GM19328 (cell line): Measurements from ENCODE around the gene SERINC5.

Experiments used
- ATAC-seq: cut with Tn5 transposase; IDR thresholded peaks from one replicate; pipeline ENCODE4 v1.9.1; 2021; ENCODE audit warnings: mild to moderate bottlenecking, moderate library complexity; ENCODE audit not compliant: unreplicated experiment

The SERINC5 gene

DNA sequence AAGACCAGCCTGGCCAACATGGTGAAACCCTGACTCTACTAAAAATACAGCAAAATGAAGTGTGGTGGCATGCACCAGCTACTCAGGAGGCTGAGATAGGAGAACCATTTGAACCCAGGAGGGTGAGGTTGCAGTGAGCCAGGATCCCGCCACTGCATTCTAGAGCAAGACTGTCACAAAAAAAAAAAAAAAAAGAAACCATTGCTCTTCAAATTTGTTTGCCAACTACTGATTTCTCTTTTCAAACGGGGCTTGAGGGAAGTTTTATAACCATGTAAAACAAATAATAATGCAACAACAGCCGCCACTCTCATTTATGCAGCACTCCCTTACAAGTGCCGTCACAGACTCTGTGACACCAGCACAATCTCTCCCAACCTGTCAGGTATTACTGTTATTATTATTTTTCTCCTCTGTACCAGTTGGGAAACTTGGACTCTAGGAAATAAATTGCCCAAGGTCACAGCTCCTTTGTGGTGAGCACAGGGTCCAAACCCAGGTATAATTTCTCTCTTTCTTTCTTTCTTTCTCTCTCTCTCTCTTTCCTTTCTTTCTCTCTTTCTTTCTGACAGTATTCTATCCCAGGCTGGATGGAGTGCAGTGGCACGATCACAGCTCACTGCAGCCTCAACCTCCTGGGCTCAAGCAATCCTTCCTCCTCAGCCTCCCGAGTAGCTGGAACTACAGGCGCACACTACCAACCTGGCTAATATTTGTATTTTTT is 25.4 kb downstream of the SERINC5 start:
- no peak for ATAC-seq

DNA sequence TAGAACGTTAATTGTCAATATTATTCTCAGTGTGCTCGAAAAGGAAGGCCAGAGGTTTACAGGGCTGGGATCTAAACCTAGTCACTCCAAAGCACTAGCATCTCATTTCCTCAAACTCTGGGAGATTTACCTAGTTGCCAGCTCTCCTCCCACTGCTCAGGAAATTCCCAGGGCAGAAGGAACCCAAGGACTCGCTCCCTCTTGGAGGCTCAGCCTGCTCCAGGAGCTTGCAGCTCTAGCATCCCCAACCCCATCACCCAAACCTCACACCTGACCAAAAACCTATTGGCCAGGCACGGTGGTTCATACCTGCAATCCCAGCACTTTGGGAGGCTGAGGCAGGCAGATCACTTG is 26.0 kb downstream of the SERINC5 start:
- ATAC-seq = no peak

DNA sequence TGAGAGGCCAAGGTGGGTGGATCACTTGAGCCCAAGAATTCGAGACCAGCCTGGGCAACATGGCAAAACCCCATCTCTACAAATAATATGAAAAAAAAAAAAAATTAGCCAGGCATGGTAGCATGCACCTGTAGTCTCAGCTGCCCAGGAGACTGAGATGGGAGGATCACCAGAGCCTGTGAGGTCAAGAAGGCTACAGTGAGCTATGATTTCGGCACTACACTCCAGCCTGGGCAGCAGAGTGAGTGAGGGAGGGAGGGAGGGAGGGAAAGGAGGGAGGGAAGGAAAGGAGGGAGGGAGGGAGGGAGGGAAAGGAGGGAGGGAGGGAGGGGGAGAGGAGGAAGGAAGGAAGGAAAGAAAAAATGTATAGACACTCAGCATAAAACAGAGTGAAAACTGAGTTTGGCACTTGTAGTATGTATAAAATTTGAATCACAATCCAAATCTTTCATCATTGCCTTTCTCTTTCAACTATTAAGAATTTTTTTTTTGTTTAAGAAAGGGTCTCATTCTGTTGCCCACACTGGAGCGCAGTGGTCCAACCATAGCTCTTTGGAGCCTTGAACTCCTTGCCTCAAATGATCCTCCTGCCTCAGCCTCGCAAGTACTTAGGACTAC is 27.8 kb downstream of the SERINC5 start:
- no peak for ATAC-seq

DNA sequence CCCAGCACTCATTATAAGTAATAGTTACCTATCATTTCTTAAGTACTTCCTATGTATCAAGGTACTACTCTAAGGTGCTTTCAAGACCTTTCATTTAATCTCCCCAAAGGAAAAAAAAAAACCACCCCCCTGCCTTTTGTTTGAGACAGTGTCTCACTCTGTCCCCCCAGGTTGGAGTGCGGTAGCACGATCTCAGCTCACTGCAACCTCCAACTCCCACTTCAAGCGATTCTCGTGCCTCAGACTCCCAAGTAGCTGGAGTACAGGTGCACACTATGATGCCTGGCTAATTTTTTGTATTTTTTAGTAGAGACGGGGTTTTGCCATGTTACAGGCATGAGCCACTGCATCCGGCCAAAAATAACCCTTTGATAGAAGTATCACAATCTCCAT is 29.9 kb downstream of the SERINC5 start:
- no peak for ATAC-seq

DNA sequence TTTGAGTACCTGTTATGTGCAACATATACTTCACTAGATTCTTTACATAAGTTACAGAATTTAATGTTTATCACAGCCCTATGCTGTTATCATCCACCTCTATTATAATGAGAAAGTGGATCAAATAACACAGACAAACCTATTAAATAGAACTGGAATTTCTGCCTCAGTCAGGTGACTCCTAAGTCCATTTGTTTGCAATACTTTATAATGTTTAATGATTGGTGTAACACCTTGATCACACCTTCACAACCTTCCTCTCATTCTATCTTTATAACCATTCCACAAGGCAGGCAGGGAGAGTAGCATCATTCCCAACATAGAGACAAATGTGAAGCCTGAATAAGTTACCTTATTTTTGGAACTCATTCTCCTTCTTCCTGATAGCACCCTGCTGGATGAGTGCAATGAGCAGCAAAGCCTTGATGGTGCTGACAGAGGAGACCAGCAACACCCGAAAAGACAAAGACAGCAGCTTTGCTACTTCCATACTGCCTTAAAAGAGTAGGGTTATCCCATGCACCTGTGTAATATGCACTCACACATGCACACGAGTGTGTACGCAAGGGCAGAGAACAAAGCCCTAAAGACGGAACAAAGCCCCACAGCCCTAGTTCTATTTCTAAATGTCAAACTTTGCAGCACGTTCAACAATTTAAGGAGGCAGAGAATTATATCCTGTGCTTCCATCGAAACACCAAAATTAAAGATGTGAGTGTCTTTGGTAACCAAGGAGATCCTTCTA is 30.5 kb downstream of the SERINC5 start:
- ATAC-seq = no peak

DNA sequence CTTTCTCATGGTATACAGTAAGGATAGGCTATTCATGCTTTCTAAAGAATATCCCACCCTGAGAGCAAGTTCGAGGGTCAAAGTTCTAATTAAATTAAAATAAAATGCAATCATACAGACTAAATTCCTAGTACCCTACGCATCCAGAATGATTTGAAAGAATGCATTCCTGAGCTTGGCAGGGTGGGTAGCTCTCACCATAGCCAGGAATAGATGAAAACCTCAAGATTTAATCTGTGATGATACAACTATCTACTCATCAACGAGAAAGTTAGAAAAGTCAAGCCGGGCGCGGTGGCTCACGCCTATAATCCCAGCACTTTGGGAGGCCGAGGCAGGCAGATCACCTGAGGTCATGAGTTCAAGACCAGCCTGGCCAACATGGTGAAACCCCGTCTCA is 32.3 kb downstream of the SERINC5 start:
- ATAC-seq = no peak

DNA sequence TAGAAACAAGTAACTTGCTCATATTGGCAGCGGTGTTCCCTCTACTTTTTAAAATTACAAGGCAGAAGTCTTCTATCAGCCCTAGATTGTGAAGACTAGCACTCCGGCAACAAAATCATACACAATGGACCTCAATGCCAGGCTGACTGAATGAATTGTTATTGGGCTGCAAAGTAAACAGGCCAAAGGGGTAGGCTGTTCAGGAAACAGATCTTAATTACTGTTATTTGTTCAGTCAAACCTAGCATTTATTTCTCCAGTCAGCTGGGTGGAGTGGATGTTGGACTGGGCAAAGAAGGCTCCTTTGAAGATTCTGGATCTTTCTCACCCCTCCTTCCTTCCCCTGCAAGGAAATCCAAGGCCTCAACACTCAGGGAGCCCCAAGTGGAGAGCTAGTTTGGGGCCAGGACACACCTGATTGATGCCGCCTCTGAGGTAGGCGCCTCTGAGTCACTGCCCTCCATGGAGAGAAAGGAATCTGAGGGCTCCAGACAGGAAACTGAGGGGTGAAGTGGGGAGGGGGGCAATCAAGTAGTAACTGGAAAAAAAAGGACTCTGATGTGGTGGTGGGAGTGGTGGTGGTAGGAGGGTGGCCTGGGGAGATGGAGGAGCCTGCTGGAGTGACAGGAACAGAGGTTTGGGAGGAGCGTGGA is 35.5 kb downstream of the SERINC5 start:
- no peak for ATAC-seq

DNA sequence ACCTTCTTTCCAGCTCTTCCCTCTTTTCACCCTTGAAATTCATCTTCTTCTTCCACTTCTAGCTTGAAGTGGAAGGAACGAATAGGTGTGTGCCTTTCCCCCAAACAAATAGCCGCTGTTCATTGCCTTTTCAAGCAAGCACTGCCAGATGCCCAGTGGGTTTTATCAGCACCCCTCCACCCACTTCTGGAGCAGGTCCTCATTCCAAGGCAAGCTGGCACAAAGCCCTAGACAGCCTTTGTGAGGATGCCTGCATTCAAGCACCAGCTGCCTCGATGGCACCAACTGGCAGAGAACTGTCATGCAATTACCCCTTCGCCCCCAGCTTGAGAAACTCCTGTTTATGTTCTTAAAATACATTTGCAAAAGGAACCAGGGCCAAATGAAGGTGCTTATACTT is 36.5 kb downstream of the SERINC5 start:
- no peak for ATAC-seq

DNA sequence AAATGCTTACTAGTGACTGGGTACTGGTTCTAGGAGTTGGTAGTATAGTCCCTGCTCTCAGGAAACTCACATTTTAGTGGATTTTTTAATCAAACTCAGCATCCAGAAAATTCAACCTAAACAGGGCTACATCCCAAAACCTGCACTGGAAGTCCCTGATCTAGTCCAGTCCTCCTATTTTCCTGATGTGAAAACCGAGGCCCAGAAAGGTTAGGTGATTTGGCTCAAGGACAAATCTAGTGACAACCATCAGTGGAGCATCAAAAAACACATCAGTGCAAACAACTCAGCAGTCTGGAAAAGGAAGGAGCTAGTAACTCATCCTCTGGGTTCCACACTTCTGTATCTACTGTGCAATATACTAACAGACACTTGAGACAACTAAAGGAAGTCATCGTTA is 38.2 kb downstream of the SERINC5 start:
- no peak for ATAC-seq

DNA sequence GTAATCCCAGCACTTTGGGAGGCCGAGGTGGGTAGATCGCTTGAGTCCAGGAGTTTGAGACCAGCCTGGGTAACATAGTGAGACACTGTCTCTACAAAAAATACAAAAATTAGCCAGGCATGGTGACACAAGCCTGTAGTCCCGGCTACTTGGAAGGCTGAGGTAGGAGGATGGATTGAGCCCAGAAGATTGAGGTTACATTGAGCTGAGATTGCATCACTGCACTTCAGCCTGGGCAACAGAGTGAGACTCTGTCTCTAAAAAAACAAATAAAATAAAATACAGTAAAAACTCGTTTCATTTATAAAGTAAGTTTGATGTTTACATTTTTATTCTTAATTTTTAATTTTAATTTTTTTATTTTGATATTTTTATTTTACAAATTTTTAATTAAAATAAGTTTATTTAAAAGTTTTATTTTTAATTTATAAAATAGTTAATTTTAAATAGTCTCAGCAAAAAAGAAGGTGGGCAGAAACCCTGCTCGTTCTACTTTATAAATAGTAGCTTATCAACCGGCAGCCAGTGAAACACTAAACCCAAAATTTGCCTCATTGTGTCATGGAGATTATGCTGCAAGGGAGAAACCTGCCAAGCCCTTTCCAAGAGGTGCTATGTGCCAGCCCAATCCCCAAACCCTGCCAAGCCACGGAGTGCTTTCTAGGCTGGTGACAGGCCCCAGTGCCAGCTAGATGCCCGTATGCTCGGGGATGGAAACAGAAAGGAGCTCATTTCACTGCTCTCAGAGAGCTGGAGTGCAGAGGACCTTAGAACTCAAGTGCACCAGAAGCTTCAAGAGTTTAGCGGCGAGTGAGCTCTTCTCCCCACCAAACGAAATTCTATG is 38.9 kb downstream of the SERINC5 start:
- no peak for ATAC-seq

DNA sequence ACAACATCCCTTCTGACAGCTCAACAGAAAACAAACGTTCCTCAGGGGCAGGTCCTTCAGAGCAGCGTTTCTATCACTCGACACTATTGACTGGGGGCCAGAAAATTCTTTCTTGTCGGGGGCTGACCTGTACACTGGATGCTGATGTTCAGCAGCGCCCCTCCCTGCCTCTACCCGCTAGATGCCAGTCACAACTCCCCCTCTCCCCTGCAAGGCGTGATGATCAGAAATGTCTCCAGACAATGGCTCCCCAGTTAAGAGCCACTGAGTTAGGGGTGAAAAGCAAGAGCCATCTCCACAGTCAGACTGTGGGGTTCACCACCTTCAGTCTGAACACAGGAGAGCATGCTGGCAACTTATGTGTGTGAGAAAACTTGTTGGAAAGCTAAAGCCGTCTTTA is 39.8 kb downstream of the SERINC5 start:
- no peak for ATAC-seq

DNA sequence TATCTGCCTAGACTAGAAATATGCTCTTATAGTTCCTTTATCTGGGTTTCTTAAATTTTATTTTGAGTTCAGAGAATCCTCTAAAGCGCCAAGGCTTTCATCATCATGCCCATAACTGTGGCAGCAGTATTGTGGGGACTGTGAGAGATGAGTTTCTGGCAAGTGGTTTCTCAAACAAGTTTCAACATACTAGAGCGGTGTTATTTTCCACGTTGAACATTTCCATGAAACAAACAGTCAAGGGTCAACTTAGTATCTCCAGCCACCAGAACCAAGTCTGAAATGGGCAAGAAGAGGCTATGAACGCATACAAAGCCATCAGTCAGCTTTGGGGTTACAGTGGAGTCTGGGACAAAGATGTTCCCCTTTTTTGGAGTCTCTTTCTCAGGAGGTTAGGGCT is 40.3 kb downstream of the SERINC5 start:
- ATAC-seq = no peak

DNA sequence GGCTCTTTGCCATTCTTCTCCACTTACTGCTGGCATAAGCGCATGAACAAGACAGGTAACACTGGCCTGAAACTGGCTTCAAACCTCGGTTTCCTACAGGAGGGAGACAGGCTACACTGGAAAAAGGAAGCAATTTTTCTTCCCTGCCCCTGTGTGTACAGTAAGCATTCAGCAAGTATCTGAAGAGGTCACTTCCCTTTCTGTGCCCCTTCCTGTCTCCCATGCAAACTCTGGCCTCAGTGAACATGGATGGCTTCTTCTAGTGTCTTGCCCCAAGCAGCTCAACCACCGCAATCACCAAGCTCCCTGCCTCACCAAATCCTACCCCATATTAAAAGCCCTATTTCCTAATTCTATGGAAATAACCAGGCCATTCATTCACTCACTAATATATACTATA is 42.4 kb downstream of the SERINC5 start:
- ATAC-seq = no peak

DNA sequence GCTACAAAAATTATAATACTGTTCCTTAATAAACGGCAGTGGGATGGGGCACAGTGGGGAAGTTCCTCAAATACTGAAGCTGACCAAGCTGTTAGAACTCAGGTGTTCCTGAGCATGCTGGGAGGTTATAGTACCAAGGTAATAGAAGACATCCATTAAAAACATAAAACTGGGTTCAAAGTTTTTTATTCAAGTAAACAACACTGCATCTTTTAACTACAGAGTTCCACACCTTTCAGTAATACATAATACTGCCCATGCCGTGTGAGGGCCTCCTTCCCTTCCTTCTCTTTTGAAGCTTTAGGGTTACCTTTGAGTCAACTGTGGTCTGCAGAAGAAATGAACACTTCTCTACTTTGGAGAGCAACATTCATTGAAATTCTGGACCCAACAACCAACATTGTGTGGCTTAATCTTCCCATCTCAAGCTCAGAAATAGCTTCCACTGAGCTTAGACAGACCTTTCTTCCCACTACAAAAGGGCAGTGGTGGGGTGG is 43.6 kb downstream of the SERINC5 start:
- ATAC-seq = no peak

DNA sequence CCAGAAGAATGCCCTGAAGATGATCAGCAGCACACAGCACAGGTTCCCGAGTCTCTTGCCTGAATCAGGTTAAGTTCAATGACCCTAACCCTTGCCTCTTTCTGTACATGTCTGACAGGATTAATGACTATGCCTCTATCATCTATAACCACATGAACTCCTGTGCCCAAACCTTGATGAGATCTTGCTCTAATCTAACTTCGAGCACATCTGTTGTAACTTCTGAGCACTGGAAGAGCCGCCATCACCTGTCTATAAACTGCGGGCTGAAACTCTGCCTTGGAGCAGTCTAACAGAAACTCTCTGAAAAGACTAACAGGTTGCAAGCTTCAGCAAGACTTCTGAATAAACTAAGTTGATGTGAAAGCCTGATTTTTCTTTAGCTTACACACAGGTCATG is 44.5 kb downstream of the SERINC5 start:
- no peak for ATAC-seq

DNA sequence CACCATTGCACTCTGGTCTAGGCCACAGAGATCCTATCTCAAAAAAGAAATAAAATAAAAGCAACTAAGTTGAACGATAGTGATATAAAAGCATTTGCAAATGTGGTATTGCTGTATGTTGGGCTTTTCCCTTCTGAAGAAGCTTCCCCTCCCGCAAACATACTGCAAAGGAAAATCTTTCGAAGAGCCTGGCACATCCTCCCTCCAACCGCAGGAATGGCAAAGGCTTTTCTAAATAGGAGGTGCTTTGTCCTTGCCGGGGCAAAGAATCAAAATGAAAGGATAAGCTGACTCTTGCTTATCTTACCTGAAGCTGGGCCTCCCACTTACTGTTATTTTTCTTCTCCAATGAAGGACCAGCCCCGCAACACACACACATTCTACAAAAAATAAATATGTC is 45.8 kb downstream of the SERINC5 start:
- no peak for ATAC-seq

DNA sequence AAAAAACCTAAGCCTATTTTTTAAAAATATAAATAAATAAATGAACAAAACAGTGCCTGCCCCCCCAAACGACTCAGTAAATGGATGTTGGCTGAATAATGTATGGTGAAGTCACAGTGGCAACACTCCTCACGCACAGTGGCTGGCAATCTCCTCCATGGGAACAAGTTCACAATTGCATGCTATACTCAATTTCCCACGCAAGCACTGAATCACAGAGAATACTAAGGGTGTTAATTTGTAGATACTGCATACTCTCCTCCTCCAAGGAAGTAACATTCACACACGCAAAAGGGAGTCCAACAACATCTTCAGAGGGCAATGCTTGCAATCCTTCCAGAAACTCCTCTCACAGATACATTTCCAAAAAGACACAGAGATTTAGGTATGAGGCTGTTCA is 47.5 kb downstream of the SERINC5 start:
- ATAC-seq = no peak

DNA sequence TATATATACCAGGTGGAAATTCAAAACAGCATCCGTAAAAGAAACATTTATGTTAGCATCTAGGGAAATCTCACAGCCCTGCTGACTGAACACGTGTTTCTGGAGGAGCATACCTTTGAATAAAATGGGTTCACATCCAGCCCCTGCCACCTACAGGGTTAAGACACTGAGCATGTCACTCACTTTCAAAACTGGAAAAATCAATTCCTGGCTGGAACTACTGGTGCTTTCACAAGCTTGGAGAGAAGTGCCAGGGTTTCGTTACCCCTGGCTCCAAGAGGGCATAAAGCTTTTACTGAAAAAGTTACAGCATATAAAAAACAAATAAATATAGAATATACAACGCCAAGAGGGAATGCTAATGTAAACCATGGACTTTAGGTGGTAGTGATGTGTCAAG is 48.0 kb downstream of the SERINC5 start:
- no peak for ATAC-seq

DNA sequence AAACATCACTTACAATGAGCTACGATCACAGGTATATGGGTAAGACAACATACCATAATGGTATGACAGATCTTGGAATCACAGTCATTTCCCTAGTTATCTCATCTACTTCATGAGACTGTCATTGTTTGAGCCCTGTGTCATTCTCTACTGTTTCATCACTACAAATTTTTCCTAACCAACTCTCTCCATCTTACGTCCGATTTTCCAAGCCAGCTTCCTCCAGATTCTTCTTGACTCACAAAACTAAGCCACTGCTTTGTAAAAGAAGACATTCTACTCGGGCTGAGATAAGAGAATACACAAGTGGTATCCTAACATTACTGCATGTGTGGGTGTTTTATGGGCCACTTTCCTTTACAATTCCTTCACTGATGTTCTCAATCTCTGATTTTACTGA is 49.6 kb downstream of the SERINC5 start:
- no peak for ATAC-seq

DNA sequence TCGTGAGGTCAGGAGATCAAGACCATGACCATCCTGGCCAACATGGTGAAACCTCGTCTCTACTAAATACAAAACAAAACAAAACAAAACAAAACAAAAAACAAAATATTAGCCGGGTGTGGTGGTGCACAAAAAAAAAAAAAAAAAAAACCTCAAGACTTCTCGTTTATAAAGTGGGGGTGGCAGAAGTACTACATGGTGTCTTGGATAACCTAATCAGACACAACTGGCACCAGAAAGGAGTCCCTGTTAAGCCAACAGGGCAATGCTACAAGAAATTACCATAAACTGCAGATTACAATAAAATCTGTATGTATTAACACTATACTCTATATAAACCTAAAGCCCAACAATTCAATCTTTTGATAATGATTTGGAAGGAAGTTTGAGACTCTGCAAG is 50.0 kb downstream of the SERINC5 start:
- ATAC-seq = no peak
